Frontal cortex (tissue), 4 donors: Measurements from ENCODE around the gene SLC9A2. TPM values are rescaled to one million over a fixed set of nuclear protein-coding genes. Genes with fewer than 3 reads are reported as not detected.

Experiments used
- DNase-seq, 2 donors: peaks; one replicate each; pipeline ENCODE4 v3.0.0; 2012; ENCODE audit warnings: low spot score in 2 of 2
- FAIRE-seq: peaks from 2 replicates; lab custom pipeline; 2012; peaks lifted over from hg19 to GRCh38; lab: Jason Lieb, UNC
- total RNA-seq: library from RNA; depleted of rRNA; stranded (reverse); fragments of >200 nt; gene quantifications from one replicate; pipeline ENCODE4 v1.2.3, GENCODE V29; 2014
- donor health status: control.
- donor health status: control.
- donor health status: control.

Gene SLC9A2
- total RNA-seq, 1 donor from 2014 or later = 0.41 TPM

GRCh38 chr2:102718387-102719316 lies 99.3 kb downstream of the SLC9A2 start:
- no peak for FAIRE-seq
- DNase-seq = no peak

- no peak for DNase-seq
- no peak for FAIRE-seq
Observed at GRCh38 chr2:102724016-102724490, 104.7 kb downstream of the SLC9A2 start.

- no peak for FAIRE-seq
- no peak for DNase-seq
Observed at GRCh38 chr2:102724553-102724952, 105.2 kb downstream of the SLC9A2 start.

DNA sequence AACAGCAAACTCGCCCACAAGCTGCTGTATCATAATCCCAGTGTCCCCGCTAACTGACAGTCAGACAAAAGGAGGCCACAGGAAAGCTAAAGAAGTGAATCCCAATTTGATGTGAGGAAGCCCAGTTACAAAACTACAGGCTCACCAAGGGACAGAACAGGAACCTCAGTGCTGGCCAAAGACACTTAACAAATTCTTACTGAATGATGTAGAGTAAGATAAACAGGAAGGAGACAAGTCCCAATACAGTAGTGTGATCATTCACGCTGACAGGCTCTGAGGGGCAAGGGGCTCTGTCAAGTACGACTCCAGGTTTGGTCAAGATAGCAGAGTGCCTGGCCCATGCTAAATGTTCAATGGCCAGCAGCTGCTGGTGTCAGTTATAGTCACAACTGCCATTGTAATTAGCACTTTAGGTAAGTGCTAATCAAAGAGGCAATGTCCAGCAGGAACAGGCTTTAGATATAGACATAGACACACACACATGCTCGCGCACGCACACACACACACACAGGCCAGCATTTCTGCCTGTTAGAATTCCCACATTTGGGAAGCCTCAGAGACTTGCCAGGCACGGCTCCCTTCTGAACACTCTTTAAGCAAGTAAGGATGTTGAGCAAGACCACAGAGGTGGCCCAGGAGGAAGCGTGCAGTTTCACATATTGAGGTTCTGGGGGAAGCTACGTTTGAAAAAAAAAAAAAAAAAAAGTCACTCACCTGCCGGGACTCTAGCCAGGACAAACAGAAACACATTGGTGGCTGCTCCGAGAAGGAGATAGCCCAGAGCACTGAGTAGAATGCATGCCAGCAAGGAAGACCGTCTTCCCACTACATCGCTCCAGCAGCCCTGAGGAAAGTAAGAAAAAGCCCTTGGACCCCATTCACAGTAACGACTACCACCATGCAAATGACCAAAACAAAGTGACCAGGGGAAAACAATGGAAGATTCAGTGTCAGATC lies 107.1 kb downstream of the SLC9A2 start:
- FAIRE-seq = no peak
- no peak for DNase-seq

GRCh38 chr2:102735416-102736109 lies 116.2 kb downstream of the SLC9A2 start:
- FAIRE-seq (no peak), DNase-seq (no peak)

DNA sequence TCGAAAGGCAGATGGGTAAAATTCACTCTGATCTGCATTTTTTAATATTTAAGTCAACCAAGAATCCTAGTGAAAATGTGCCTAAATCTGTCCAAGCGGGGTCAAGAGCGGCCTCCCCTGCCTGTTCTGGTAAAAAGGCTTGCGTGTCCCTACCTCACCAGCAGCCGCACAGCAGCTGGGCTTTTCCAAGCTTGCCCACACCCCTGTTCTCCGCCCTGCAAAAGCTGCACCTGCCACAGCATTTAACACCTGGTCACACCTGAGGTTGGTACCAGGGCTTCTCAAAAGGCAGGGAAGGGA lies 116.7 kb downstream of the SLC9A2 start:
- DNase-seq (peak in 1 of 2 donors; percentile 20), FAIRE-seq (no peak)

DNA sequence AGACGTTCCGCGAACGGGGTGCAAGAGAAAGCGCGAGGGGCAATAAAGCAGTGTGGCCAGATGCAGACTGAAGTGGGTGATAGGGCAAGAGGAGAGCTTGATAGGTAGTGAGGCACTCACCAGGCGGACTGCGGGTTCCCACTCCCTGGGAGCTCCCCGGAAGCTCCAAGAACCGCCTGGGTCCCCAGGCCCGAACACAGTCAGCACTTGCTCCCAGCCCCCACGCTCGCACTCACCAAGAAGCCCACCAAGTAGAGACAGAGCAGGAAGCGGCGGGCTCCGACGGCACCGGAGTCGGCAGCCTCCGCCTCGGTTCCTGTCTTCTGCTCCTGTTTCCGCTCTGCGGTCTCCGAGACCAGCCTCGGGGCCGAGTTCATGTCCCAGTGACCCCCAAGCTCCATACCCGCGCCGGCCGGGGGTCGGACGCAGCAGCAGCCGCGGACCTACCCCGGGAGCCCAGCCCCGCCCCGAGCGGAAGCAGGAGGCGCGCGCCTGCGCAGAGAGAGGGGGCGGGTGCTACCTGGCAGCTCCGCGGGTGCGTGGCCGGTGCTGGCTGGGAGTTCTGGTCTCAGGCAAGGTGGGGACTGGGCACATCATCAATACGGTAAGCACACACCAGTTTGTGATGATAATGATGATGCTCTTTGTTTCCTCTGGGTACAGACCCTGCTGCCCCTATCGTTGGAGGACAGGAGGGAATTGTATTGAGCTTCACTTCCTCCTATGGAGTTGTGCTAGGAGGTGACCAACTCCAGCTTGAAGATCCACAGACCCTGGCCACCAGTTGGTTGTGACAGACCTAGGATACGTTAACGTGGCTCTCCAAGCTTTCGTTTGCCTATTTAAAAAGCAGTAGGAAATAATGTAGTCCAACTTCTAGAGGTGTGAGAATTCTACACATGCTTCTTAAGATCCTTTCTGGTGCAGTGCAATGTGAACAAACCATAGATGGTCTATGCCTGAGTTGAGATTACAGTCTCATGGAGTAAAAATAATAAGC lies 117.4 kb downstream of the SLC9A2 start:
- peak; percentile 63 to 81 for DNase-seq
- no peak for FAIRE-seq

GRCh38 chr2:102737431-102737830 lies 118.1 kb downstream of the SLC9A2 start:
- FAIRE-seq = no peak
- no peak for DNase-seq

GRCh38 chr2:102743259-102743658 lies 123.9 kb downstream of the SLC9A2 start:
- no peak for FAIRE-seq

GRCh38 chr2:102748107-102748506 lies 128.8 kb downstream of the SLC9A2 start:
- FAIRE-seq (no peak), DNase-seq (no peak)

More at GRCh38 chr2:102743259-102743658, 123.9 kb downstream of the SLC9A2 start:
- DNase-seq = no peak

DNA sequence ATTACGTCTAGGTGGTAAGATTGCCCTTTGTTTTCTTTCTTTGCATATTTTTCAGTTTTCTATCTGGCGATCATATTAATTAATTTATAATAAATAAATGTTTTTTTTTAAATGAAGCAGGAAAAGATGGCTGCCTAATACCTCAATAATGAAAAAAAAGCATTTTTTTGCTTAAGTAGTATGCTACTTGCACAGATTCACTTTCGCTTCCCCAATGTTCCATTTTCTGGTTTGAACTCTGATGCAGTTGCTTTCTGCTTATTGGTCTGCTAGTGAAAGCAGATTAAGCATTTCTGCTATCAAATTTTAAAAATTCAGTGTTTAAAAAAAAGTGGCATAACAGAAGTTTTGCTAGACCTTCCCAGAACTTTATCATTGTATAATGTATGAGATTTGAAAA lies 130.6 kb downstream of the SLC9A2 start:
- no peak for FAIRE-seq

GRCh38 chr2:102753563-102754159 lies 134.3 kb downstream of the SLC9A2 start:
- DNase-seq (peak in 1 of 2 donors; percentile 17), FAIRE-seq (no peak)

More for the DNA sequence above, 130.6 kb downstream of the SLC9A2 start:
- DNase-seq = no peak

GRCh38 chr2:102754456-102755145 lies 135.2 kb downstream of the SLC9A2 start:
- FAIRE-seq (no peak), DNase-seq (no peak)

DNA sequence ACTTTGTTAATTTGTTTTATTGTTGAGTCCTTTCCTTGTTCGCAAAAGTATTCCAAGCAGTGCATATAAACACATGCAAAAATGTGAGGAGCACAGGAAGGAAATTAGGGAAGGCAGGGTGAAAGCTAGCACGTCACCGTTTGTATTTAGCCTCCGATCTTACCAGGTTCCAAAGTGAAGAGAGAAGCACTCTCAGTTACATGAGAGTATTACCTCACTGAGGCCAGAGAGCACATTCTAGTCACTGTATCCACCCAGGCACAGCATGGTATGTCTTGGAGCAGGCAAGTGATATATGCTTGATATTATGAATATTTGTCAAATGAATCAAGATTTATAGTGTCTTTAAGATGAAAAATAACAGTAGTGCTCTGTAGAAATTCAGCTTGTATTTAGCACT lies 135.9 kb downstream of the SLC9A2 start:
- DNase-seq (no peak), FAIRE-seq (no peak)

GRCh38 chr2:102758439-102758838 lies 139.1 kb downstream of the SLC9A2 start:
- DNase-seq (no peak), FAIRE-seq (no peak)
